Vagina (tissue), 2 donors: ENCODE data around the gene GRIP2.

Source experiments
- CTCF ChIP-seq, 3 experiments: fragments of 450-650 bp in 2 of 3; fragments of 200-600 bp in 1 of 3; sonication (generic) in 1 of 3; IDR thresholded peaks; one replicate each; pipeline ENCODE4 v1.5.1; 2017 to 2019; ENCODE audit warnings: antibody characterized with exemption in 3 of 3, mild to moderate bottlenecking in 2 of 3, moderate library complexity in 2 of 3
- POLR2AphosphoS5 ChIP-seq, 2 donors: sonication (generic); formaldehyde crosslinking; IDR thresholded peaks; one replicate each; pipeline ENCODE4 v1.9.0; 2017; ENCODE audit warnings: antibody characterized with exemption in 2 of 2, mild to moderate bottlenecking in 2 of 2, low read depth in 1 of 2; ENCODE audit not compliant: insufficient read depth in 1 of 2

DNA sequence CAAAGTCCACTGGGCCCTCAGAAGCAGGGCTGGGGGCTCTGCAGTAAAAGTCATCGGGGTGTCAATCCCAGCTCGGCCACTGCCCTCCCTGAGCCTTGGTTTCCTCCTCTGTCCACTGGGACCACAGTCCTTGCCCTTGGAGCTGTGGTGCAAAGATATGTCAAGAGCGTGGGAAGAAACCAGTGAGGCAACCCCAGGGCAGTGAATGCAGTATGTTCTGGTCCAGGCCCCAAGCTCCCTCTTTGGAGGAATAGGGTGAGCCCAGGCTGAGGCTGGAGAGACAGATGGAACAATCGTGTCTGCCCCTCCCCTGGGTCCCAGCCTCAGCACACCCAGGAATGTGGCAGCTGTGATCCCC lies 779 bp downstream of the GRIP2 start:
- no peak for TF ChIP-seq CTCF (IDR thresholded peaks at IDR 0.05)
- no peak for TF ChIP-seq POLR2AphosphoS5 (IDR thresholded peaks at IDR 0.05; ENCODE audit: insufficient read depth in 1 of 2, low read depth in 1 of 2)
